ENCODE measurements around the gene COL6A1.

- TF ChIP-seq GABPA (IDR thresholded peaks at IDR 0.05; ENCODE audit: low read depth) (no peak), CTCF (IDR thresholded peaks at IDR 0.05; ENCODE audit: insufficient read depth, low read length) (no peak)
These were observed 30.6 kb upstream of the COL6A1 start for GRCh38 chr21:45950740-45951515.
